WTC11 (cell line): ENCODE results near the gene PPM1B. TPM values are rescaled to one million over a fixed set of nuclear protein-coding genes. Genes with fewer than 3 reads are reported as not detected.

ENCODE experiments used
- ATAC-seq: fragments of 200-7000 bp; cut with Tn5 transposase; 2 replicates; pipeline ENCODE4 v1.10.0; 2021; ENCODE audit warnings: mild to moderate bottlenecking, moderate library complexity
- CTCF ChIA-PET: fragments of 300-600 bp; sonication (Branson Sonifier 250); formaldehyde crosslinking; loops from one replicate; lab custom pipeline; 2021; ENCODE audit warnings: antibody characterized with exemption; lab: Charles Lee
- POLR2A ChIA-PET: fragments of 350-600 bp; sonication (Branson Sonifier 250); formaldehyde crosslinking; loops from one replicate; lab custom pipeline; 2021; ENCODE audit warnings: antibody characterized with exemption; lab: Charles Lee
- DNase-seq: peaks from one replicate; pipeline ENCODE4 v3.0.0; 2021; ENCODE audit warnings: low spot score
- H3K27ac Mint-ChIP-seq: 2 replicates; pipeline ENCODE4 v1.8.0; 2021; ENCODE audit warnings: mixed read lengths
- H3K27me3 Mint-ChIP-seq: 2 replicates; pipeline ENCODE4 v1.8.0; 2021; ENCODE audit warnings: low read depth, mild to moderate bottlenecking, moderate library complexity, mixed read lengths
- H3K36me3 Mint-ChIP-seq: 2 replicates; pipeline ENCODE4 v1.8.0; 2021; ENCODE audit warnings: mixed read lengths
- H3K4me1 Mint-ChIP-seq: 2 replicates; pipeline ENCODE4 v1.8.0; 2022; ENCODE audit warnings: mixed read lengths
- H3K4me3 Mint-ChIP-seq: 2 replicates; pipeline ENCODE4 v1.8.0; 2021; ENCODE audit warnings: mild to moderate bottlenecking, moderate library complexity, mixed read lengths
- H3K9me3 Mint-ChIP-seq: 2 replicates; pipeline ENCODE4 v1.8.0; 2021; ENCODE audit warnings: mixed read lengths
- ATF2 ChIP-seq: sonication (generic); formaldehyde crosslinking; IDR thresholded peaks from 2 replicates; pipeline ENCODE4 v1.8.1; 2022; ENCODE audit warnings: low read depth, missing genetic modification reagents, borderline replicate concordance
- ESRRA ChIP-seq: sonication (generic); formaldehyde crosslinking; IDR thresholded peaks from 2 replicates; pipeline ENCODE4 v1.8.1; 2022; ENCODE audit warnings: mild to moderate bottlenecking, missing genetic modification reagents, borderline replicate concordance
- FOXP1 ChIP-seq: sonication (generic); formaldehyde crosslinking; IDR thresholded peaks from 2 replicates; pipeline ENCODE4 v1.8.0; 2022; ENCODE audit warnings: missing genetic modification reagents, mild to moderate bottlenecking, moderate library complexity, borderline replicate concordance
- JAZF1 ChIP-seq: fragments of 250-450 bp; sonication (Bioruptor Pico); IDR thresholded peaks from 2 replicates; pipeline ENCODE4 v1.9.0; 2021; ENCODE audit warnings: moderate library complexity, mild to moderate bottlenecking, inconsistent platforms
- NFYB ChIP-seq: sonication (generic); formaldehyde crosslinking; conservative IDR thresholded peaks from 2 replicates; pipeline ENCODE4 v1.8.0; 2022; ENCODE audit warnings: low read depth, missing genetic modification reagents
- NR2C2 ChIP-seq: sonication (generic); formaldehyde crosslinking; IDR thresholded peaks from 2 replicates; pipeline ENCODE4 v1.8.0; 2022; ENCODE audit warnings: mild to moderate bottlenecking, missing genetic modification reagents
- SMAD3 ChIP-seq: sonication (generic); formaldehyde crosslinking; IDR thresholded peaks from 2 replicates; pipeline ENCODE4 v1.8.0; 2022; ENCODE audit warnings: missing genetic modification reagents, mild to moderate bottlenecking, borderline replicate concordance
- SMAD4 ChIP-seq: sonication (generic); formaldehyde crosslinking; IDR thresholded peaks from 2 replicates; pipeline ENCODE4 v1.8.0; 2022; ENCODE audit warnings: mild to moderate bottlenecking, missing genetic modification reagents
- SOX15 ChIP-seq: fragments of 250-450 bp; sonication (Bioruptor Pico); IDR thresholded peaks from 2 replicates; pipeline ENCODE4 v1.9.0; 2021; ENCODE audit warnings: mild to moderate bottlenecking
- SP1 ChIP-seq: sonication (generic); formaldehyde crosslinking; conservative IDR thresholded peaks from 2 replicates; pipeline ENCODE4 v1.8.1; 2022; ENCODE audit warnings: missing genetic modification reagents
- STAT6 ChIP-seq: sonication (generic); formaldehyde crosslinking; conservative IDR thresholded peaks from 2 replicates; pipeline ENCODE4 v1.8.1; 2023; ENCODE audit warnings: mild to moderate bottlenecking, low read depth, missing genetic modification reagents, moderate library complexity
- TEAD4 ChIP-seq: sonication (generic); formaldehyde crosslinking; IDR thresholded peaks from 2 replicates; pipeline ENCODE4 v1.8.0; 2022; ENCODE audit warnings: mild to moderate bottlenecking, missing genetic modification reagents
- ZNF263 ChIP-seq: sonication (generic); formaldehyde crosslinking; IDR thresholded peaks from 2 replicates; pipeline ENCODE4 v1.8.1; 2022; ENCODE audit warnings: low read depth, mild to moderate bottlenecking, moderate library complexity, missing genetic modification reagents
- ZNF396 ChIP-seq: fragments of 250-450 bp; sonication (Bioruptor Pico); IDR thresholded peaks from 2 replicates; pipeline ENCODE4 v1.8.0; 2021; ENCODE audit warnings: mild to moderate bottlenecking, moderate library complexity, borderline replicate concordance
- ZNF671 ChIP-seq: fragments of 250-450 bp; sonication (Bioruptor Pico); IDR thresholded peaks from 2 replicates; pipeline ENCODE4 v1.8.0; 2021; ENCODE audit warnings: mild to moderate bottlenecking
- total RNA-seq: library from RNA; stranded (reverse); gene quantifications from 3 replicates; pipeline ENCODE4 v1.2.3, GENCODE V29; 2021
- TF ChIP-seq, protein P1 (sequence below): fragments of 250-450 bp; sonication (Bioruptor Pico); IDR thresholded peaks from 2 replicates; pipeline ENCODE4 v1.9.0; 2021; ENCODE audit warnings: mild to moderate bottlenecking, borderline replicate concordance
- TF ChIP-seq, protein P2 (sequence below): sonication (generic); formaldehyde crosslinking; IDR thresholded peaks from 2 replicates; pipeline ENCODE4 v1.8.0; 2023; ENCODE audit warnings: mild to moderate bottlenecking, missing genetic modification reagents
- TF ChIP-seq, protein P3 (sequence below): fragments of 200-600 bp; IDR thresholded peaks from 2 replicates; pipeline ENCODE4 v1.8.0; 2022; ENCODE audit warnings: antibody characterized with exemption
- TF ChIP-seq, protein P4 (sequence below): fragments of 250-450 bp; sonication (Bioruptor Pico); IDR thresholded peaks from 2 replicates; pipeline ENCODE4 v1.9.0; 2021; ENCODE audit warnings: moderate library complexity, mild to moderate bottlenecking, inconsistent platforms, borderline replicate concordance

The PPM1B gene
- total RNA-seq, 1 experiment from 2014 or later, result 96.4 TPM

GRCh38 chr2:44277541-44277940 is 108.9 kb downstream of the PPM1B start:
- H3K4me1 Mint-ChIP-seq, result no peaks in the 10 kb centered on the region
- ChIA-PET POLR2A (no interaction called here), CTCF (interaction anchor here (1.0 kb wide), 1 partner anchor 191 kb away, joined by 3 read pairs; no protein-coding TSS in a partner anchor)
- H3K4me3 Mint-ChIP-seq, result no peak overlapping the region
- H3K27me3 Mint-ChIP-seq, result no peaks in the 10 kb centered on the region
- ATAC-seq (no peak), DNase-seq (no peak)
- no peaks in the 10 kb centered on the region for H3K9me3 Mint-ChIP-seq
- H3K27ac Mint-ChIP-seq, result no peak overlapping the region
- H3K36me3 Mint-ChIP-seq, result no peaks in the 10 kb centered on the region
- no peak for TF ChIP-seq ATF2 (CRISPR knock-in tag)
- no peak for TF ChIP-seq SMAD4 (CRISPR knock-in tag)
- no peak for TF ChIP-seq SP1 (CRISPR knock-in tag)
- TF ChIP-seq, protein P1, sequence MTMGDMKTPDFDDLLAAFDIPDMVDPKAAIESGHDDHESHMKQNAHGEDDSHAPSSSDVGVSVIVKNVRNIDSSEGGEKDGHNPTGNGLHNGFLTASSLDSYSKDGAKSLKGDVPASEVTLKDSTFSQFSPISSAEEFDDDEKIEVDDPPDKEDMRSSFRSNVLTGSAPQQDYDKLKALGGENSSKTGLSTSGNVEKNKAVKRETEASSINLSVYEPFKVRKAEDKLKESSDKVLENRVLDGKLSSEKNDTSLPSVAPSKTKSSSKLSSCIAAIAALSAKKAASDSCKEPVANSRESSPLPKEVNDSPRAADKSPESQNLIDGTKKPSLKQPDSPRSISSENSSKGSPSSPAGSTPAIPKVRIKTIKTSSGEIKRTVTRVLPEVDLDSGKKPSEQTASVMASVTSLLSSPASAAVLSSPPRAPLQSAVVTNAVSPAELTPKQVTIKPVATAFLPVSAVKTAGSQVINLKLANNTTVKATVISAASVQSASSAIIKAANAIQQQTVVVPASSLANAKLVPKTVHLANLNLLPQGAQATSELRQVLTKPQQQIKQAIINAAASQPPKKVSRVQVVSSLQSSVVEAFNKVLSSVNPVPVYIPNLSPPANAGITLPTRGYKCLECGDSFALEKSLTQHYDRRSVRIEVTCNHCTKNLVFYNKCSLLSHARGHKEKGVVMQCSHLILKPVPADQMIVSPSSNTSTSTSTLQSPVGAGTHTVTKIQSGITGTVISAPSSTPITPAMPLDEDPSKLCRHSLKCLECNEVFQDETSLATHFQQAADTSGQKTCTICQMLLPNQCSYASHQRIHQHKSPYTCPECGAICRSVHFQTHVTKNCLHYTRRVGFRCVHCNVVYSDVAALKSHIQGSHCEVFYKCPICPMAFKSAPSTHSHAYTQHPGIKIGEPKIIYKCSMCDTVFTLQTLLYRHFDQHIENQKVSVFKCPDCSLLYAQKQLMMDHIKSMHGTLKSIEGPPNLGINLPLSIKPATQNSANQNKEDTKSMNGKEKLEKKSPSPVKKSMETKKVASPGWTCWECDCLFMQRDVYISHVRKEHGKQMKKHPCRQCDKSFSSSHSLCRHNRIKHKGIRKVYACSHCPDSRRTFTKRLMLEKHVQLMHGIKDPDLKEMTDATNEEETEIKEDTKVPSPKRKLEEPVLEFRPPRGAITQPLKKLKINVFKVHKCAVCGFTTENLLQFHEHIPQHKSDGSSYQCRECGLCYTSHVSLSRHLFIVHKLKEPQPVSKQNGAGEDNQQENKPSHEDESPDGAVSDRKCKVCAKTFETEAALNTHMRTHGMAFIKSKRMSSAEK (CRISPR knock-in tag), result no peak
- no peak for TF ChIP-seq FOXP1
- TF ChIP-seq, protein P2, sequence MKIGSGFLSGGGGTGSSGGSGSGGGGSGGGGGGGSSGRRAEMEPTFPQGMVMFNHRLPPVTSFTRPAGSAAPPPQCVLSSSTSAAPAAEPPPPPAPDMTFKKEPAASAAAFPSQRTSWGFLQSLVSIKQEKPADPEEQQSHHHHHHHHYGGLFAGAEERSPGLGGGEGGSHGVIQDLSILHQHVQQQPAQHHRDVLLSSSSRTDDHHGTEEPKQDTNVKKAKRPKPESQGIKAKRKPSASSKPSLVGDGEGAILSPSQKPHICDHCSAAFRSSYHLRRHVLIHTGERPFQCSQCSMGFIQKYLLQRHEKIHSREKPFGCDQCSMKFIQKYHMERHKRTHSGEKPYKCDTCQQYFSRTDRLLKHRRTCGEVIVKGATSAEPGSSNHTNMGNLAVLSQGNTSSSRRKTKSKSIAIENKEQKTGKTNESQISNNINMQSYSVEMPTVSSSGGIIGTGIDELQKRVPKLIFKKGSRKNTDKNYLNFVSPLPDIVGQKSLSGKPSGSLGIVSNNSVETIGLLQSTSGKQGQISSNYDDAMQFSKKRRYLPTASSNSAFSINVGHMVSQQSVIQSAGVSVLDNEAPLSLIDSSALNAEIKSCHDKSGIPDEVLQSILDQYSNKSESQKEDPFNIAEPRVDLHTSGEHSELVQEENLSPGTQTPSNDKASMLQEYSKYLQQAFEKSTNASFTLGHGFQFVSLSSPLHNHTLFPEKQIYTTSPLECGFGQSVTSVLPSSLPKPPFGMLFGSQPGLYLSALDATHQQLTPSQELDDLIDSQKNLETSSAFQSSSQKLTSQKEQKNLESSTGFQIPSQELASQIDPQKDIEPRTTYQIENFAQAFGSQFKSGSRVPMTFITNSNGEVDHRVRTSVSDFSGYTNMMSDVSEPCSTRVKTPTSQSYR (CRISPR knock-in tag), result no peak
- TF ChIP-seq NFYB (CRISPR knock-in tag), result no peak
- no peak for TF ChIP-seq ZNF263 (CRISPR knock-in tag)
- TF ChIP-seq NR2C2 (CRISPR knock-in tag), result no peak
- TF ChIP-seq SOX15, result no peak
- no peak for TF ChIP-seq JAZF1
- TF ChIP-seq, protein P3, sequence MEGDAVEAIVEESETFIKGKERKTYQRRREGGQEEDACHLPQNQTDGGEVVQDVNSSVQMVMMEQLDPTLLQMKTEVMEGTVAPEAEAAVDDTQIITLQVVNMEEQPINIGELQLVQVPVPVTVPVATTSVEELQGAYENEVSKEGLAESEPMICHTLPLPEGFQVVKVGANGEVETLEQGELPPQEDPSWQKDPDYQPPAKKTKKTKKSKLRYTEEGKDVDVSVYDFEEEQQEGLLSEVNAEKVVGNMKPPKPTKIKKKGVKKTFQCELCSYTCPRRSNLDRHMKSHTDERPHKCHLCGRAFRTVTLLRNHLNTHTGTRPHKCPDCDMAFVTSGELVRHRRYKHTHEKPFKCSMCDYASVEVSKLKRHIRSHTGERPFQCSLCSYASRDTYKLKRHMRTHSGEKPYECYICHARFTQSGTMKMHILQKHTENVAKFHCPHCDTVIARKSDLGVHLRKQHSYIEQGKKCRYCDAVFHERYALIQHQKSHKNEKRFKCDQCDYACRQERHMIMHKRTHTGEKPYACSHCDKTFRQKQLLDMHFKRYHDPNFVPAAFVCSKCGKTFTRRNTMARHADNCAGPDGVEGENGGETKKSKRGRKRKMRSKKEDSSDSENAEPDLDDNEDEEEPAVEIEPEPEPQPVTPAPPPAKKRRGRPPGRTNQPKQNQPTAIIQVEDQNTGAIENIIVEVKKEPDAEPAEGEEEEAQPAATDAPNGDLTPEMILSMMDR, result no peak
- no peak for TF ChIP-seq ZNF396 (CRISPR knock-in tag)

DNA sequence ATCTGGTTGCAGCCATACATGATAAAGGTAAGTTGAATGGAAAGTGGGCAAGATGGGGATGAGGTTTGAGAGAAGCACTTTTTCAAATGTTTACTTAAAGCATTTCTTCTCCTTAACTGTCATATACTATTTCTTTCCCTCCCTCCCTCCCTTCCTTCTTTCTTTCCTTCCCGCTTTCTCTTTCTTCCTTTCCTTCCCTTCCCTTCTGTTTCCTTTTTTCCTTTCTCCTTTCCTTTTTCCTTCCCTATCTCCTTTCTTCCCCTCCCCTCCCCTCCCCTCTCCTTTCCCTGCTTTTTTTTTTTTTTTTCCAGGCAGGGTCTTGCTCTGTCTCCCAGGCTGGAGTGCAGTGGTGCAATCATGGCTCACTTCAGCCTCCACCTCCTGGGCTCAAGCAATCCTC is 112.2 kb downstream of the PPM1B start:
- no peak overlapping the region for H3K27ac Mint-ChIP-seq
- no peak for ATAC-seq
- no peak for DNase-seq
- POLR2A ChIA-PET, result no interaction called here
- H3K9me3 Mint-ChIP-seq, result no peaks in the 10 kb centered on the region
- no peak overlapping the region for H3K4me3 Mint-ChIP-seq
- H3K4me1 Mint-ChIP-seq, result no peaks in the 10 kb centered on the region
- CTCF ChIA-PET, result interaction anchor here (1.1 kb wide), 1 partner anchor 15 kb away, joined by 3 read pairs; no protein-coding TSS in a partner anchor
- H3K27me3 Mint-ChIP-seq, result no peaks in the 10 kb centered on the region
- no peaks in the 10 kb centered on the region for H3K36me3 Mint-ChIP-seq
- TF ChIP-seq, protein P4, sequence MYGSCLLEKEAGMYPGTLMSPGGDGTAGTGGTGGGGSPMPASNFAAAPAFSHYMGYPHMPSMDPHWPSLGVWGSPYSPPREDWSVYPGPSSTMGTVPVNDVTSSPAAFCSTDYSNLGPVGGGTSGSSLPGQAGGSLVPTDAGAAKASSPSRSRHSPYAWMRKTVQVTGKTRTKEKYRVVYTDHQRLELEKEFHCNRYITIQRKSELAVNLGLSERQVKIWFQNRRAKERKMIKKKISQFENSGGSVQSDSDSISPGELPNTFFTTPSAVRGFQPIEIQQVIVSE, result no peak
- TF ChIP-seq STAT6 (CRISPR knock-in tag), result no peak
- TF ChIP-seq TEAD4 (CRISPR knock-in tag), result no peak
- no peak for TF ChIP-seq ESRRA (CRISPR knock-in tag)
- no peak for TF ChIP-seq SMAD3
- TF ChIP-seq, protein P3, result no peak
- TF ChIP-seq ZNF671, result no peak
